HepG2 (cell line): ENCODE results near the gene DMTF1. TPM values are rescaled to one million over a fixed set of nuclear protein-coding genes. Genes with fewer than 3 reads are reported as not detected.

ENCODE experiments used
- ATAC-seq: fragments of 200-7000 bp; cut with Tn5 transposase; 3 replicates; pipeline ENCODE4 v1.9.1; 2020; ENCODE audit warnings: mild to moderate bottlenecking, moderate library complexity
- BruUV-seq: library from RNA; stranded (reverse); fragments of 400-500 nt; replicated peaks from 2 replicates; lab custom pipeline; 2021; lab: Mats Ljungman, UMichigan
- CTCF ChIA-PET: fragments of 300-600 bp; formaldehyde crosslinking; extraction: SDS; loops from one replicate; lab custom pipeline; 2021; ENCODE audit warnings: low total read pairs, inconsistent platforms, low intra/inter-chr PET ratio; lab: Yijun Ruan, JAX
- POLR2A ChIA-PET: fragments of 350-600 bp; sonication (Branson Sonifier 250); formaldehyde crosslinking; loops from one replicate; lab custom pipeline; 2020; ENCODE audit warnings: antibody characterized with exemption, inconsistent platforms; lab: Yijun Ruan, JAX
- DNase-seq: peaks from one replicate; pipeline ENCODE4 v3.0.0-alpha.2; 2015; ENCODE audit warnings: low spot score
- FAIRE-seq: peaks from 3 replicates; lab custom pipeline; 2011; peaks lifted over from hg19 to GRCh38; lab: Jason Lieb, UNC
- H2AFZ ChIP-seq: one replicate; pipeline ENCODE4 v1.6.1; 2011; ENCODE audit warnings: low read length, inconsistent platforms
- H3K27ac ChIP-seq: fragments of 300-600 bp; 3 replicates; pipeline ENCODE4 v1.8.0; 2011; ENCODE audit warnings: mixed run types, mild to moderate bottlenecking, mixed read lengths, low read length, inconsistent platforms; ENCODE audit not compliant: insufficient read depth; ENCODE audit errors: extremely low read length
- H3K27me3 ChIP-seq, 2 experiments: fragments of 200-600 bp in 1 of 2; 2 replicates in 1 of 2; 3 replicates in 1 of 2; pipeline versions ENCODE4 v1.6.0 to v1.8.0; 2011; ENCODE audit warnings: low read length in 2 of 2, mild to moderate bottlenecking in 2 of 2, moderate library complexity in 2 of 2, inconsistent platforms in 1 of 2; ENCODE audit not compliant: insufficient read depth in 2 of 2, control insufficient read depth in 1 of 2
- H3K36me3 ChIP-seq, 2 experiments: fragments of 200-600 bp in 1 of 2; replicated peaks in 1 of 2; 2 replicates in 1 of 2; 3 replicates in 1 of 2; pipeline versions ENCODE4 v1.5.1 to v1.8.0; 2011; ENCODE audit warnings: low read length in 2 of 2, inconsistent platforms in 1 of 2; ENCODE audit not compliant: insufficient read depth in 2 of 2, control insufficient read depth in 1 of 2
- H3K4me1 ChIP-seq: 2 replicates; pipeline ENCODE4 v1.5.1; 2012; ENCODE audit warnings: low read length, inconsistent platforms; ENCODE audit not compliant: insufficient read depth
- H3K4me2 ChIP-seq: 2 replicates; pipeline ENCODE4 v1.6.0; 2011; ENCODE audit warnings: low read depth, low read length, inconsistent platforms
- H3K4me3 ChIP-seq, 3 experiments: fragments of 200-600 bp in 1 of 3; sonication (generic), shearing (Covaris generic) in 1 of 3; replicated peaks in 1 of 3; 2 replicates each; pipeline ENCODE4 v1.5.1; 2011 to 2016; ENCODE audit warnings: low read length in 3 of 3, inconsistent platforms in 2 of 3, low read depth in 2 of 3, mild to moderate bottlenecking in 2 of 3, control low read depth in 1 of 3, mixed read lengths in 1 of 3; ENCODE audit not compliant: insufficient read depth in 1 of 3
- H3K79me2 ChIP-seq: one replicate; pipeline ENCODE4 v1.6.1; 2011; ENCODE audit warnings: low read length, inconsistent platforms; ENCODE audit not compliant: insufficient read depth
- H3K9ac ChIP-seq: 2 replicates; pipeline ENCODE4 v1.6.0; 2011; ENCODE audit warnings: mild to moderate bottlenecking, low read depth, low read length, inconsistent platforms; ENCODE audit not compliant: insufficient read depth
- H3K9me3 ChIP-seq: 2 replicates; pipeline ENCODE4 v1.5.1; 2012; ENCODE audit warnings: mild to moderate bottlenecking, low read length
- H4K20me1 ChIP-seq: 2 replicates; pipeline ENCODE4 v1.6.0; 2011; ENCODE audit warnings: inconsistent platforms, mild to moderate bottlenecking, low read length, moderate library complexity; ENCODE audit not compliant: insufficient read depth
- CHCHD3 ChIP-seq: sonication (generic); formaldehyde crosslinking; IDR thresholded peaks from 2 replicates; pipeline ENCODE4 v1.8.0; 2022; ENCODE audit warnings: mild to moderate bottlenecking, missing genetic modification reagents, moderate library complexity
- IRX3 ChIP-seq: sonication (generic); formaldehyde crosslinking; IDR thresholded peaks from 2 replicates; pipeline ENCODE4 v1.8.1; 2023; ENCODE audit warnings: mild to moderate bottlenecking, low read depth, missing genetic modification reagents, borderline replicate concordance
- TBL1XR1 ChIP-seq: fragments of 150-350 bp; IDR thresholded peaks from 2 replicates; pipeline ENCODE4 v1.6.1; 2014; ENCODE audit warnings: borderline replicate concordance, low read length; ENCODE audit not compliant: partially characterized antibody
- ZSCAN30 ChIP-seq: sonication (generic); formaldehyde crosslinking; IDR thresholded peaks from 2 replicates; pipeline ENCODE4 v1.5.0; 2020; ENCODE audit warnings: mild to moderate bottlenecking, missing genetic modification reagents
- WGBS: methylation state at CpG from one replicate; pipeline ENCODE4 v1.1.6; 2017; ENCODE audit warnings: low lambda C conversion rate; 5-methylcytosine and 5-hydroxymethylcytosine counted together
- in situ Hi-C: cut with HindIII; loops from 2 replicates; pipeline ENCODE4 v1.10.0; 2017; ENCODE audit warnings: low pct_unique_long_range_greater_than_20kb; ENCODE audit not compliant: extremely low pct_ligation_motif_present
- intact Hi-C: fragments of 100-400 bp; cut with micrococcal nuclease; formaldehyde crosslinking; loops from one replicate; pipeline ENCODE4 v1.10.0; 2022; ENCODE audit not compliant: unreplicated experiment
- polyA plus RNA-seq, 8 experiments: library from polyadenylated mRNA; depleted of rRNA in 3 of 8; stranded (reverse) in 7 of 8; unstranded in 1 of 8; fragments of >200 nt; fragmentation: Illumina TruSeq in 4 of 8; extraction: Trizol in 4 of 8; gene quantifications; 2 replicates each; pipeline versions ENCODE4 v1.2.1 to v1.2.3, GENCODE V29; 2011 to 2016; ENCODE audit warnings: low read depth in 4 of 8, missing spikeins in 1 of 8, mixed read lengths in 1 of 8; ENCODE audit not compliant: insufficient read depth in 1 of 8
- total RNA-seq, 5 experiments: library from RNA; depleted of rRNA; stranded (reverse); fragments of >200 nt; fragmentation: Illumina TruSeq; extraction: Trizol; gene quantifications; 2 replicates each; pipeline ENCODE4 v1.2.3, GENCODE V29; 2016; ENCODE audit warnings: low read depth in 1 of 5

The DMTF1 gene
- total and polyA plus RNA-seq, 2 of the 13 experiments (the other 11 are each of a cell fraction or from before 2014, with no cell fraction given), result 45.8 to 132 TPM

GRCh38 chr7:87129332-87129731 is 22.9 kb upstream of the DMTF1 start:
- no peak overlapping the region for H3K27ac ChIP-seq
- no peaks in the 10 kb centered on the region for H3K27me3 ChIP-seq
- no peak overlapping the region for H3K4me3 ChIP-seq
- TF ChIP-seq IRX3 (CRISPR knock-in tag), result no peak
- no peak overlapping the region for H2AFZ ChIP-seq
- no peaks in the 10 kb centered on the region for H3K4me1 ChIP-seq
- ATAC-seq (no peak), DNase-seq (no peak), FAIRE-seq (no peak)
- CTCF ChIA-PET, result no interaction called here
- no peaks in the 10 kb centered on the region for H4K20me1 ChIP-seq
- no peak overlapping the region for H3K9ac ChIP-seq
- no peak overlapping the region for H3K4me2 ChIP-seq
- intact Hi-C loops (no loop called here), in situ Hi-C loops (no loop called here)
- H3K36me3 ChIP-seq, result no peaks in the 10 kb centered on the region
- H3K9me3 ChIP-seq, result no peaks in the 10 kb centered on the region
- no peaks in the 10 kb centered on the region for H3K79me2 ChIP-seq
- no TSS peak for BruUV-seq
- POLR2A ChIA-PET, result no interaction called here
- WGBS, result 17% methylated on average over 3 of the region's 3 CpGs

GRCh38 chr7:87129848-87130247 is 22.4 kb upstream of the DMTF1 start:
- ATAC-seq, result no peak
- Histone ChIP-seq H3K36me3 (no peaks in the 10 kb centered on the region), H2AFZ (no peak overlapping the region), H4K20me1 (no peaks in the 10 kb centered on the region), H3K9me3 (no peaks in the 10 kb centered on the region), H3K4me3 (no peak overlapping the region), H3K9ac (no peak overlapping the region), H3K4me1 (no peaks in the 10 kb centered on the region), H3K4me2 (no peak overlapping the region; the same call in 1 of the 2 replicates), H3K27ac (no peak overlapping the region), H3K79me2 (no peaks in the 10 kb centered on the region), H3K27me3 (no peaks in the 10 kb centered on the region)
- ChIA-PET POLR2A (no interaction called here), CTCF (no interaction called here)
- no peak for TF ChIP-seq TBL1XR1
- TF ChIP-seq CHCHD3, result no peak
- TF ChIP-seq ZSCAN30 (CRISPR knock-in tag), result no peak
- in situ Hi-C loops, result no loop called here
- no TSS peak for BruUV-seq
- intact Hi-C loops, result no loop called here
- DNase-seq, result no peak
- WGBS, result 14% methylated on average over 3 of the region's 3 CpGs
- FAIRE-seq, result no peak
